Measurements from ENCODE around the gene OR51B4. TPM values are rescaled to one million over a fixed set of nuclear protein-coding genes. Genes with fewer than 3 reads are reported as not detected.

Gene OR51B4
- total and polyA plus RNA-seq, 2 of the 13 experiments (the other 11 are each of a cell fraction or from before 2014, with no cell fraction given), result 0.11 to 0.33 TPM

DNA sequence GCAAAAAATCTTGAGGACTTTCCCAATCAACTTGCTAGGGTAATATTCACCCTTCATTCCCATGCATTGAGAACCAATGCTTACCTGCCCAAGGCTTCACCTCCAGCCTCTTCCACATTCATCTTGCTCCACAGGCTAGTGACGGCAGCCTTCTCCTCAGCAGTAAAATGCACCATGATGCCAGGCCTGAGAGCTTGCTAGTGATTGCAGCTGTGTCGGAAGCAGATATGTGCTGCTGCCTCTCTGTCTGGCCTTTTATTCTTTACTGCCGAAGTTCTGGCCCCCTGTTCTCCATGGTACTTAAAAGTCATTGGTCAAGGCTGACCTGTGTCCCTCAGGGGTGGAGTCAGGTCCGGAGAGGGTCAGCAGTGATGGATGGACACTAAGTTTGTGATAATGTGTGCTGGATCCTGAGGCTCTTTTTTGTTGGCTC is 32.0 kb downstream of the OR51B4 start, which contains the start of gene HBE1:
HBE1 (minus strand) TSS at position 231 of the 433 bp plus-strand sequence; CDS start at position 176, 55 bp downstream.
- no peaks in the 10 kb centered on the region for H3K27me3 ChIP-seq (ENCODE audit: control insufficient read depth in 1 of 2, insufficient read depth in 2 of 2, low read length in 2 of 2)
- no peak for TF ChIP-seq ZNF224 (CRISPR knock-in tag; IDR thresholded peaks at IDR 0.05)
- TF ChIP-seq, protein P1, sequence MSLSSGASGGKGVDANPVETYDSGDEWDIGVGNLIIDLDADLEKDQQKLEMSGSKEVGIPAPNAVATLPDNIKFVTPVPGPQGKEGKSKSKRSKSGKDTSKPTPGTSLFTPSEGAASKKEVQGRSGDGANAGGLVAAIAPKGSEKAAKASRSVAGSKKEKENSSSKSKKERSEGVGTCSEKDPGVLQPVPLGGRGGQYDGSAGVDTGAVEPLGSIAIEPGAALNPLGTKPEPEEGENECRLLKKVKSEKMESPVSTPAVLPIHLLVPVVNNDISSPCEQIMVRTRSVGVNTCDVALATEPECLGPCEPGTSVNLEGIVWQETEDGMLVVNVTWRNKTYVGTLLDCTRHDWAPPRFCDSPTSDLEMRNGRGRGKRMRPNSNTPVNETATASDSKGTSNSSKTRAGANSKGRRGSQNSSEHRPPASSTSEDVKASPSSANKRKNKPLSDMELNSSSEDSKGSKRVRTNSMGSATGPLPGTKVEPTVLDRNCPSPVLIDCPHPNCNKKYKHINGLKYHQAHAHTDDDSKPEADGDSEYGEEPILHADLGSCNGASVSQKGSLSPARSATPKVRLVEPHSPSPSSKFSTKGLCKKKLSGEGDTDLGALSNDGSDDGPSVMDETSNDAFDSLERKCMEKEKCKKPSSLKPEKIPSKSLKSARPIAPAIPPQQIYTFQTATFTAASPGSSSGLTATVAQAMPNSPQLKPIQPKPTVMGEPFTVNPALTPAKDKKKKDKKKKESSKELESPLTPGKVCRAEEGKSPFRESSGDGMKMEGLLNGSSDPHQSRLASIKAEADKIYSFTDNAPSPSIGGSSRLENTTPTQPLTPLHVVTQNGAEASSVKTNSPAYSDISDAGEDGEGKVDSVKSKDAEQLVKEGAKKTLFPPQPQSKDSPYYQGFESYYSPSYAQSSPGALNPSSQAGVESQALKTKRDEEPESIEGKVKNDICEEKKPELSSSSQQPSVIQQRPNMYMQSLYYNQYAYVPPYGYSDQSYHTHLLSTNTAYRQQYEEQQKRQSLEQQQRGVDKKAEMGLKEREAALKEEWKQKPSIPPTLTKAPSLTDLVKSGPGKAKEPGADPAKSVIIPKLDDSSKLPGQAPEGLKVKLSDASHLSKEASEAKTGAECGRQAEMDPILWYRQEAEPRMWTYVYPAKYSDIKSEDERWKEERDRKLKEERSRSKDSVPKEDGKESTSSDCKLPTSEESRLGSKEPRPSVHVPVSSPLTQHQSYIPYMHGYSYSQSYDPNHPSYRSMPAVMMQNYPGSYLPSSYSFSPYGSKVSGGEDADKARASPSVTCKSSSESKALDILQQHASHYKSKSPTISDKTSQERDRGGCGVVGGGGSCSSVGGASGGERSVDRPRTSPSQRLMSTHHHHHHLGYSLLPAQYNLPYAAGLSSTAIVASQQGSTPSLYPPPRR (CRISPR knock-in tag; IDR thresholded peaks at IDR 0.05; ENCODE audit: borderline replicate concordance), result no peak
- no peak for TF ChIP-seq SNAI1 (CRISPR knock-in tag; IDR thresholded peaks at IDR 0.05; ENCODE audit: borderline replicate concordance)
- no peak for TF ChIP-seq RXRB (CRISPR knock-in tag; IDR thresholded peaks at IDR 0.05; ENCODE audit: borderline replicate concordance)
- TF ChIP-seq ZNF264 (CRISPR knock-in tag; IDR thresholded peaks at IDR 0.05), result no peak
- no peak for TF ChIP-seq NFKB2 (CRISPR knock-in tag; IDR thresholded peaks at IDR 0.05; ENCODE audit: borderline replicate concordance)
- no peak for TF ChIP-seq HOXD1 (CRISPR knock-in tag; IDR thresholded peaks at IDR 0.05)
- no peak for TF ChIP-seq IKZF4 (CRISPR knock-in tag; IDR thresholded peaks at IDR 0.05; ENCODE audit: borderline replicate concordance, low read depth, not compliant biosample characterization)
- TF ChIP-seq ZNF556 (CRISPR knock-in tag; IDR thresholded peaks at IDR 0.05; ENCODE audit: borderline replicate concordance), result no peak
- no peak for TF ChIP-seq ZNF143 (CRISPR knock-in tag; IDR thresholded peaks at IDR 0.05)
- TF ChIP-seq ZNF251 (CRISPR knock-in tag; IDR thresholded peaks at IDR 0.05), result no peak
- H3K79me2 ChIP-seq (ENCODE audit: insufficient read depth, low read length), result no peaks in the 10 kb centered on the region
- 16% methylated on average over 4 of the region's 4 CpGs for WGBS (ENCODE audit: low lambda C conversion rate)
- H3K4me1 ChIP-seq (ENCODE audit: insufficient read depth, low read length), result no peaks in the 10 kb centered on the region
- ATAC-seq, result no peak
- H3K4me3 ChIP-seq (replicated peaks in 1 of 3; ENCODE audit: insufficient read depth in 1 of 3, low read depth in 2 of 3, low read length in 3 of 3), result no peak within 1 kb of the TSS
- FAIRE-seq, result no peak
- no peaks in the 10 kb centered on the region for H3K9me3 ChIP-seq (ENCODE audit: low read length)
- H3K9ac ChIP-seq (ENCODE audit: insufficient read depth, low read depth, low read length), result no peak within 1 kb of the TSS
- ChIA-PET CTCF (ENCODE audit: low intra/inter-chr PET ratio, low total read pairs) (no interaction called here), POLR2A (no interaction called here)
- H4K20me1 ChIP-seq (ENCODE audit: insufficient read depth, low read length), result no peaks in the 10 kb centered on the region
- no peak for DNase-seq (ENCODE audit: low spot score)
- no peak within 1 kb of the TSS for H3K27ac ChIP-seq (ENCODE audit: extremely low read length, insufficient read depth, low read length)
- intact Hi-C loops (cut with micrococcal nuclease; ENCODE audit: unreplicated experiment) (no loop called here), in situ Hi-C loops (cut with HindIII; ENCODE audit: extremely low pct_ligation_motif_present, low pct_unique_long_range_greater_than_20kb) (no loop called here)
- H2AFZ ChIP-seq (ENCODE audit: low read length), result no peak within 1 kb of the TSS
- H3K36me3 ChIP-seq (replicated peaks in 1 of 2; ENCODE audit: control insufficient read depth in 1 of 2, insufficient read depth in 2 of 2, low read length in 2 of 2), result no peaks in the 10 kb centered on the region
- no peak within 1 kb of the TSS for H3K4me2 ChIP-seq (ENCODE audit: low read depth, low read length)
- no TSS peak for BruUV-seq (replicated peaks)

Data from HepG2 (cell line).